HepG2 (cell line): ENCODE data around the gene PLSCR4. TPM values are rescaled to one million over a fixed set of nuclear protein-coding genes. Genes with fewer than 3 reads are reported as not detected.

Source experiments
- ATAC-seq: fragments of 200-7000 bp; cut with Tn5 transposase; 3 replicates; pipeline ENCODE4 v1.9.1; 2020; ENCODE audit warnings: mild to moderate bottlenecking, moderate library complexity
- BruUV-seq: library from RNA; stranded (reverse); fragments of 400-500 nt; replicated peaks from 2 replicates; lab custom pipeline; 2021; lab: Mats Ljungman, UMichigan
- CTCF ChIA-PET: fragments of 300-600 bp; formaldehyde crosslinking; extraction: SDS; loops from one replicate; lab custom pipeline; 2021; ENCODE audit warnings: low total read pairs, inconsistent platforms, low intra/inter-chr PET ratio; lab: Yijun Ruan, JAX
- POLR2A ChIA-PET: fragments of 350-600 bp; sonication (Branson Sonifier 250); formaldehyde crosslinking; loops from one replicate; lab custom pipeline; 2020; ENCODE audit warnings: antibody characterized with exemption, inconsistent platforms; lab: Yijun Ruan, JAX
- DNase-seq: peaks from one replicate; pipeline ENCODE4 v3.0.0-alpha.2; 2015; ENCODE audit warnings: low spot score
- FAIRE-seq: peaks from 3 replicates; lab custom pipeline; 2011; peaks lifted over from hg19 to GRCh38; lab: Jason Lieb, UNC
- H2AFZ ChIP-seq: one replicate; pipeline ENCODE4 v1.6.1; 2011; ENCODE audit warnings: low read length, inconsistent platforms
- H3K27ac ChIP-seq: fragments of 300-600 bp; 3 replicates; pipeline ENCODE4 v1.8.0; 2011; ENCODE audit warnings: mixed run types, mild to moderate bottlenecking, mixed read lengths, low read length, inconsistent platforms; ENCODE audit not compliant: insufficient read depth; ENCODE audit errors: extremely low read length
- H3K27me3 ChIP-seq, 2 experiments: fragments of 200-600 bp in 1 of 2; 2 replicates in 1 of 2; 3 replicates in 1 of 2; pipeline versions ENCODE4 v1.6.0 to v1.8.0; 2011; ENCODE audit warnings: low read length in 2 of 2, mild to moderate bottlenecking in 2 of 2, moderate library complexity in 2 of 2, inconsistent platforms in 1 of 2; ENCODE audit not compliant: insufficient read depth in 2 of 2, control insufficient read depth in 1 of 2
- H3K36me3 ChIP-seq, 2 experiments: fragments of 200-600 bp in 1 of 2; replicated peaks in 1 of 2; 2 replicates in 1 of 2; 3 replicates in 1 of 2; pipeline versions ENCODE4 v1.5.1 to v1.8.0; 2011; ENCODE audit warnings: low read length in 2 of 2, inconsistent platforms in 1 of 2; ENCODE audit not compliant: insufficient read depth in 2 of 2, control insufficient read depth in 1 of 2
- H3K4me1 ChIP-seq: 2 replicates; pipeline ENCODE4 v1.5.1; 2012; ENCODE audit warnings: low read length, inconsistent platforms; ENCODE audit not compliant: insufficient read depth
- H3K4me2 ChIP-seq: 2 replicates; pipeline ENCODE4 v1.6.0; 2011; ENCODE audit warnings: low read depth, low read length, inconsistent platforms
- H3K4me3 ChIP-seq, 3 experiments: fragments of 200-600 bp in 1 of 3; sonication (generic), shearing (Covaris generic) in 1 of 3; replicated peaks in 1 of 3; 2 replicates each; pipeline ENCODE4 v1.5.1; 2011 to 2016; ENCODE audit warnings: low read length in 3 of 3, inconsistent platforms in 2 of 3, low read depth in 2 of 3, mild to moderate bottlenecking in 2 of 3, control low read depth in 1 of 3, mixed read lengths in 1 of 3; ENCODE audit not compliant: insufficient read depth in 1 of 3
- H3K79me2 ChIP-seq: one replicate; pipeline ENCODE4 v1.6.1; 2011; ENCODE audit warnings: low read length, inconsistent platforms; ENCODE audit not compliant: insufficient read depth
- H3K9ac ChIP-seq: 2 replicates; pipeline ENCODE4 v1.6.0; 2011; ENCODE audit warnings: mild to moderate bottlenecking, low read depth, low read length, inconsistent platforms; ENCODE audit not compliant: insufficient read depth
- H3K9me3 ChIP-seq: 2 replicates; pipeline ENCODE4 v1.5.1; 2012; ENCODE audit warnings: mild to moderate bottlenecking, low read length
- H4K20me1 ChIP-seq: 2 replicates; pipeline ENCODE4 v1.6.0; 2011; ENCODE audit warnings: inconsistent platforms, mild to moderate bottlenecking, low read length, moderate library complexity; ENCODE audit not compliant: insufficient read depth
- ATRX ChIP-seq: sonication (generic); formaldehyde crosslinking; IDR thresholded peaks from 2 replicates; pipeline ENCODE4 v1.4.0; 2020; ENCODE audit warnings: missing genetic modification reagents, borderline replicate concordance
- FIP1L1 ChIP-seq: fragments of 200-400 bp; formaldehyde crosslinking; IDR thresholded peaks from 2 replicates; pipeline ENCODE4 v1.6.1; 2018; ENCODE audit warnings: low read depth, mild to moderate bottlenecking, low read length, moderate library complexity, borderline replicate concordance; ENCODE audit not compliant: insufficient read depth
- HDAC6 ChIP-seq: fragments of 200-600 bp; sonication (generic); IDR thresholded peaks from 2 replicates; pipeline ENCODE4 v1.7.0; 2017; ENCODE audit warnings: mild to moderate bottlenecking, antibody characterized with exemption, low read length, low read depth
- HMGA1 ChIP-seq: sonication (generic); formaldehyde crosslinking; conservative IDR thresholded peaks from 2 replicates; pipeline ENCODE4 v1.4.0; 2020; ENCODE audit warnings: missing genetic modification reagents
- NFATC3 ChIP-seq: sonication (generic); formaldehyde crosslinking; IDR thresholded peaks from 2 replicates; pipeline ENCODE4 v1.5.1; 2020; ENCODE audit warnings: mild to moderate bottlenecking, missing genetic modification reagents
- NFIB ChIP-seq: sonication (generic); formaldehyde crosslinking; IDR thresholded peaks from 2 replicates; pipeline ENCODE4 v1.9.0; 2021; ENCODE audit warnings: missing genetic modification reagents, mild to moderate bottlenecking, borderline replicate concordance
- SP4 ChIP-seq: sonication (generic); formaldehyde crosslinking; IDR thresholded peaks from 2 replicates; pipeline ENCODE4 v1.8.1; 2023; ENCODE audit warnings: mild to moderate bottlenecking, missing genetic modification reagents
- YEATS2 ChIP-seq: sonication (generic); formaldehyde crosslinking; IDR thresholded peaks from 2 replicates; pipeline ENCODE4 v1.4.0; 2020; ENCODE audit warnings: missing genetic modification reagents, borderline replicate concordance
- ZNF547 ChIP-seq: sonication (generic); formaldehyde crosslinking; IDR thresholded peaks from 2 replicates; pipeline ENCODE4 v1.5.1; 2020; ENCODE audit warnings: mild to moderate bottlenecking, missing genetic modification reagents
- WGBS: methylation state at CpG from one replicate; pipeline ENCODE4 v1.1.6; 2017; ENCODE audit warnings: low lambda C conversion rate; 5-methylcytosine and 5-hydroxymethylcytosine counted together
- in situ Hi-C: cut with HindIII; loops from 2 replicates; pipeline ENCODE4 v1.10.0; 2017; ENCODE audit warnings: low pct_unique_long_range_greater_than_20kb; ENCODE audit not compliant: extremely low pct_ligation_motif_present
- intact Hi-C: fragments of 100-400 bp; cut with micrococcal nuclease; formaldehyde crosslinking; loops from one replicate; pipeline ENCODE4 v1.10.0; 2022; ENCODE audit not compliant: unreplicated experiment
- polyA plus RNA-seq, 8 experiments: library from polyadenylated mRNA; depleted of rRNA in 3 of 8; stranded (reverse) in 7 of 8; unstranded in 1 of 8; fragments of >200 nt; fragmentation: Illumina TruSeq in 4 of 8; extraction: Trizol in 4 of 8; gene quantifications; 2 replicates each; pipeline versions ENCODE4 v1.2.1 to v1.2.3, GENCODE V29; 2011 to 2016; ENCODE audit warnings: low read depth in 4 of 8, missing spikeins in 1 of 8, mixed read lengths in 1 of 8; ENCODE audit not compliant: insufficient read depth in 1 of 8
- total RNA-seq, 5 experiments: library from RNA; depleted of rRNA; stranded (reverse); fragments of >200 nt; fragmentation: Illumina TruSeq; extraction: Trizol; gene quantifications; 2 replicates each; pipeline ENCODE4 v1.2.3, GENCODE V29; 2016; ENCODE audit warnings: low read depth in 1 of 5

PLSCR4 gene
- total and polyA plus RNA-seq, 2 of the 13 experiments (the other 11 are each of a cell fraction or from before 2014, with no cell fraction given): 1.5 to 59.0 TPM

GRCh38 chr3:146153429-146153828 lies 97.5 kb downstream of the PLSCR4 start:
- H4K20me1 ChIP-seq: peaks cover 92% of the 10 kb centered on the region
- H3K27me3 ChIP-seq: no peaks in the 10 kb centered on the region
- no peaks in the 10 kb centered on the region for H3K9me3 ChIP-seq
- DNase-seq: no peak
- intact Hi-C loops: loop anchor here (10.0 kb wide), 1 partner anchor 1211 kb away; no protein-coding TSS in a partner anchor
- no peak for FAIRE-seq
- H3K4me2 ChIP-seq: peak overlapping the region; percentile 87
- CTCF ChIA-PET: no interaction called here
- peak overlapping the region; percentile 85 for H3K27ac ChIP-seq
- H3K79me2 ChIP-seq: peaks cover 99% of the 10 kb centered on the region
- peak overlapping the region in 2 of 3 experiments; percentile 9 to 43; a peak in 2 of 6 replicates for H3K4me3 ChIP-seq
- H3K36me3 ChIP-seq: peaks cover 6 to 9% of the 10 kb centered on the region in 2 experiments
- TSS peak; percentile 97 for BruUV-seq
- H3K4me1 ChIP-seq: peaks cover 94% of the 10 kb centered on the region
- in situ Hi-C loops: no loop called here
- peak overlapping the region; percentile 53 for H3K9ac ChIP-seq
- no peak overlapping the region for H2AFZ ChIP-seq
- POLR2A ChIA-PET: interaction anchor here (0.6 kb wide), 1 partner anchor 8 kb away, joined by 3 read pairs; the partner anchor contains the start of gene PLOD2
- TF ChIP-seq YEATS2 (CRISPR knock-in tag): no peak
- TF ChIP-seq NFIB (CRISPR knock-in tag): no peak
- no peak for TF ChIP-seq SP4 (CRISPR knock-in tag)
- no peak for TF ChIP-seq FIP1L1
- no peak for TF ChIP-seq HMGA1 (CRISPR knock-in tag)
- TF ChIP-seq ATRX (CRISPR knock-in tag): no peak
- no peak for TF ChIP-seq NFATC3 (CRISPR knock-in tag)
- no peak for TF ChIP-seq HDAC6
- no peak for TF ChIP-seq ZNF547 (CRISPR knock-in tag)
- ATAC-seq: peak; percentile 13
- WGBS: 79% methylated on average over 4 of the region's 4 CpGs
